Activated naive CD4-positive, alpha-beta T cell treated with anti-CD3 and anti-CD28 coated beads, Interleukin-2, amount 50 U/mL, for 16 hours (primary cell): ENCODE results near the gene H2BW1.
"Not testable (repeated sequence)": the region's sequence is repeated elsewhere in the genome, so short reads cannot be mapped to it uniquely, and the experiment has no call there.

Experiments used
- DNase-seq: peaks from one replicate; pipeline ENCODE4 v3.0.0-alpha.2; 2020

Gene H2BW1, protein sequence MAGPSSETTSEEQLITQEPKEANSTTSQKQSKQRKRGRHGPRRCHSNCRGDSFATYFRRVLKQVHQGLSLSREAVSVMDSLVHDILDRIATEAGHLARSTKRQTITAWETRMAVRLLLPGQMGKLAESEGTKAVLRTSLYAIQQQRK

DNA sequence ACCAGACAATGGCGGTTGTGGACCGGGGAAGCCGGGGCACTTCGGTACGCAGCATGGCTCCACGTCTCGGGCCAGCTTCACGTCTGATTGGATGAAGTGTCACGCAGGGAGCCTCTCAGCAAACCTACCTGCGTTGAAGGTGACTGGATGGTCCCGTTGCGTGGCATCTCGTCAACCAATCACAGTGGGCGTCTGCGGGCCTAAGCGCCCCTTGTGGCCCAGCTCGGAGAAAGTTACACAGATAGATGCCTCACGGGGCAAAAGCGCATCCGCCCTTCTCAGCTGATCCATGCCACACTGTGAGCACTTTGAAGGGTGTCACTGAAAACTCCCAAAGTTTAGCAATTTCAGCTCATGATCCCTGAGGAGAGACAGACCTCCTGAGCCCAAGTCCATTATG is at the start of gene H2BW1:
TSS of gene H2BW1 (minus strand) at position 103 of the 400 bp plus-strand sequence. CDS start 132 bp downstream, outside the sequence.
- no peak for DNase-seq

DNA sequence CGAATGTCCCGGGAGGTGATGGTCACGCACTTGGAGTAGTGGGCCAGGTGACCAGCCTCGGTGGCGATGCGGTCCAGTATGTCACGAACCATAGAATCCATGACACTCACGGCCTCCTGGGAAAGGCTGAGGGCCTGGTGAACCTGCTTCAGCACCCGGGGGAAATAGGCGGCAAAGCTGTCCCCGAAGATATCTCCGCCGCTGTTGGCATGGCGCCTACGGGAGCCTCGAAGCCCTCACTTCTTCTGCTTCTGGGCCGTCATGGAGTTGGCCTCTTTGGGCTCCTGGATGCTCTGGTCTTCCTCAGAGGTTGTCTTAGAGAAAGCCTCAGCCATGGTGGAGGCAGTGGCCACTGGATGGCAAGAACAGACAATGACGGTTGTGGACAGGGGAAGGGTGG is 49.1 kb upstream of the H2BW1 start:
- DNase-seq = not testable (repeated sequence)

DNA sequence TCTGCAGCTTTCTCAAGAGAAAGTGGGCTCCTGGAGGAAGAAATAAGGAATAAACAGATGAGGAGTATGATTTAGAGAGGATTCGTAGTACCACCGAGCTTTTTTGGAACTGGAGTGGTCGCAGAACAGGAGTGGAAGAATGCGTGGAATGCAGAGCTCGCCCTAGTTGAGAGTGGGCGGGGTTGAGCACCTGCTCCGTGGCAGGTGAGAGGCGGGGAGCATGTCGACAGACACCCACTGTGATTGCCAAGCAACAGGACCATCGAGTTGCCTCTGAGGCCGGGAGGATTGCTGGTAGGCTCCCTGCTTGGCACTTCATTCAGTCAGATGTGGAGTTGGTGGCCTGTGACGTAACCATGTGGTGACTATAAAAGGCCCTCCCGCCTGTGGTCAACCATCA is 41.4 kb upstream of the H2BW1 start:
- DNase-seq = not testable (repeated sequence)

DNA sequence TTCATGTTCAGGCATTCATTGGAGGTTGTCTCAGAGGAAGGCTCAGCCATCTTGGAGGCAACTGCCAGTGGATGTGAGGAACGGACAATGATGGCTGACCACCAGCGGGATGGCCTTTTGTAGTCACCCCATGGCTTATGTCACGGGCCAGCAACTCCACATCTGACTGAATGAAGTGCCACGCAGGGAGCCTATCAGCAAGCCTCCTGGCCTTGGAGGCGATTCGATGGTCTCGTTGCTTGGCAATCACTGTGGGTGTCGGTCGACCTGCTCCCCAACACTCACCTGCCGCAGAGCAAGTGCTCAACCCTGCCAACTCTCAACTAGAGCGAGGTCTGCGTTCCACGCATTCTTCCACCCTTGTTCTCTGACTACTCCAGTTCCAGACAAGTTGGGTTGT is 33.7 kb upstream of the H2BW1 start:
- no peak for DNase-seq

DNA sequence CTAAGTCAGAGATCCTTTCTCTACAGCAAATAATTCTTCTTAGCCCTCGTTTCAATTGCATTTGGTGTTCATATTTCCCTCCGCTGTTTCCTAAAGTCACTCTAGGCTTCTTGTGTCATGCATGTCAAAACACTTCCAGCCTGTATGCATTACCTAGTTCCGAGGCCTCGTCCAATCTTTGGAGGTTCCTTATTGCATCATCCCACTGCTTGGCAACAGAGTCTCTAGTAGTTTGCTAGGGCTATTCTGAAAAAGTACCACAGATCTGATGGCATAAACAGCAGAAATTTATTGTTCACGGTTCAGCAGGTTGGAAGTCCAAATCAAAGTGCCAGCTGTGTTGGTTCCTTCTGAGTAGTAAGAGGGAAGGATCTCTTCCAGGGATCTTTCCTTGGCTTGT is 32.1 kb upstream of the H2BW1 start:
- DNase-seq = no peak

DNA sequence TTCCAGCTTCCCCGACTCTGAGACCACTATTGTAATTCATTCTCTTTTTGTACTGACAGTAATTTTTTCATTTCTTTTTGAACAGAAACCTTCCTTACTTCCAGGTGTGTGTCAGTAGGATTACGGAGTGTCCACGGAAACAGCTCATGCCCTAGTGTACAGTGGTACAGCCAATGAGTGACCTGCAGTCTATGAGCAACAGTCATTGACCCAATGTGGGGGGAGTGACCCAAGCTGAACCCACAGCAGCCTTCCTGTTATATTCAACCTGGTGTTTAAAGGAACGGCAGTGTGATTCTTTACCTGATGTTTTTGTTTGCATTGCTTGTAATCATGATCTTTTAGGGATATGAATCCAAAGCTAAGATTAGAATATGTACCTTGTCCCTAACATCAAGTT is 27.5 kb upstream of the H2BW1 start:
- no peak for DNase-seq

DNA sequence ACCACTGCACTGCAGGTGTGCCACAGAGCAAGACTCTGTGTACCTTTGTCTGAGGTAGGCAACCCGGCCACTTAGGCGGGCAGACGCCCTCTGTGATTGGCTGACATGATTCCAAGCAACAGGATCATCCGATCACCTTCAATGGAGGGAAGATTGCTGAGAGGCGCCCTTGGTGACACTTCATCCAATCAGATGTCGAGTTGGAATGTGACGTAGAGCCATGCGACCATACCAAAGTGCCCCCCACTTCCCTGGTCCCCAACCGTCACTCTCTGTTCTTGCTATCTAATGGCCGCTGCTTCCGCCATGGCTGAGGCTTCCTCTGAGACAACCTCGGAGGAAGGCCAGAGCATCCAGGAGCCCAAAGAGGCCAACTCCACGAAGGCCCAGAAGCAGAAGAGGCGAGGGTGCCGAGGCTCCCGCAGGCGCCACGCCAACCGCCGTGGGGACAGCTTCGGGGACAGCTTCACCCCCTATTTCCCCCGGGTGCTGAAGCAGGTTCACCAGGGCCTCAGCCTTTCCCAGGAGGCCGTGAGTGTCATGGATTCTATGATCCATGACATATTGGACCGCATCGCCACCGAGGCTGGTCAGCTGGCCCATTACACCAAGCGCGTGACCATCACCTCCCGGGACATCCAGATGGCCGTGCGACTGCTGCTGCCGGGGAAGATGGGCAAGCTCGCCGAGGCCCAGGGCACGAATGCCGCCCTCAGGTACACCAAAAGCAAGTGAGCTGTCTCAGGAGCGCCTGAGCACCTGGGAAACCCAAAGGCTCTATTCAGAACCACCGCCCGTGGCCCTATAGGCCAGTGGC is 26.4 kb upstream of the H2BW1 start, which contains the start of gene H2BW2:
TSS of gene H2BW2 (plus strand) at position 268 of the 817 bp plus-strand sequence. CDS start at position 307, 39 bp downstream.
- DNase-seq = no peak

DNA sequence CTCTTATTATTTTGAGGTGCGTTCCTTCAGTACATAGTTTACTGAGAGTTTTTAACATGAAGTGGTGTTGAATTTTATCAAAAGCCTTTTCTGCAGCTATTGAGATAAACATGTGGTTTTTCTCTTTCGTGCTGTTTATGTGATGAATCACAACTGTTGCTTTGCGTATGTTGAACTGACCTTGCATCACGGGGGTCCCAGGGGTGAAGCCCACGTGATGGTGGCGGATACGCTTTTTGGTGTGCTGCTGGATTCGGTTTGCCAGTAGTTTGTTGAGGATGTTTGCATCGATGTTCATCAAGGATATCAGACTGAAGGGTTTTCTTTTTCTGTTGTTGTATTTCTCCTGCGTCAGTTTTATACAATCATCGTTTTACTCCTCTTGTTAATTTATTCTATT is 4.6 kb upstream of the H2BW1 start:
- no peak for DNase-seq

DNA sequence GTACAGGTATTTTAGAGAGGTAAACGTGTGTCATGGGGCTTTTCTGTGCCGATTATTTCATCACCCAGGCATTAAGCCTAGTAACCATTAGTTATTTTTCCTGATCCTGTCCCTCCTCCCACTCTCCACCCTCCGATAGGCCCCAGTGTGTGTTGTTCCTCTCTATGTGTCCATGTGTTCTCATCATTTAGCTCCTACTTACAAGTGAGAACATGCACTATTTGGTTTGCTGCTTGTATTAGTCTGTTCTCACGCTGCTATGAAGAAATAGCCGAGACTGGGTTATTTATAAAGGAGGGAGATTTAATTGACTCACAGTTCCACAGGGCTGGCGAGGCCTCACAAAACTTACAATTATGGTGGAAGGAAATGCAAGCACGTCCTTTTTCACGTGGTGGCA is 2.1 kb upstream of the H2BW1 start:
- DNase-seq = not testable (repeated sequence)

DNA sequence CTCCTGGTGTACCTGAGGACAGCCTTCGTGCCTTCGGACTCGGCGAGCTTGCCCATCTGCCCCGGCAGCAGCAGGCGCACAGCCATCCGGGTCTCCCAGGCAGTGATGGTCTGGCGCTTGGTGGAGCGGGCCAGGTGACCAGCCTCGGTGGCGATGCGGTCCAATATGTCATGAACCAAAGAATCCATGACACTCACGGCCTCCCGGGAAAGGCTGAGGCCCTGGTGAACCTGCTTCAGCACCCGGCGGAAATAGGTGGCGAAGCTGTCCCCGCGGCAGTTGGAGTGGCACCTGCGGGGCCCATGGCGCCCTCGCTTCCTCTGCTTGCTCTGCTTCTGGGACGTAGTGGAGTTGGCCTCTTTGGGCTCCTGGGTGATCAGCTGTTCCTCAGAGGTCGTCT is 350 bp downstream of the H2BW1 start:
- DNase-seq = no peak

DNA sequence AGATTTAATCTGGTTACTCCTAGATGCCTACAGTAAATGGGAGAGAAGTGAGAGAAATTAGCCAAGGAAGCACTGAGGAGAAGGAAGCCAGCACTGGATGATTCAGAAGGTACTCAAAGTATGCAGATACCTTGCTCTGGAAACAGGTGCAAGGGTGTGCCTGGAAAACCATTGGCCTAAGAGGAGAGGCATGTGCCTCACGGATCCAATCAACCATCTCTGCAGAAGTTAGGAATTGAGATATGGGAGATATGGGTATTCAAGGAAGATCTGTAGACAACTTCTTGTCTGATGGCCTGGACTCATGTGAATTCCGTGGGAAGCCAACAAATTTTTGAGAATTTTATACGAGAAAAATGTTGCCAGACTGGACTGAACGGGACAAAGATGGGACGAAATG is 4.7 kb downstream of the H2BW1 start:
- DNase-seq = no peak

DNA sequence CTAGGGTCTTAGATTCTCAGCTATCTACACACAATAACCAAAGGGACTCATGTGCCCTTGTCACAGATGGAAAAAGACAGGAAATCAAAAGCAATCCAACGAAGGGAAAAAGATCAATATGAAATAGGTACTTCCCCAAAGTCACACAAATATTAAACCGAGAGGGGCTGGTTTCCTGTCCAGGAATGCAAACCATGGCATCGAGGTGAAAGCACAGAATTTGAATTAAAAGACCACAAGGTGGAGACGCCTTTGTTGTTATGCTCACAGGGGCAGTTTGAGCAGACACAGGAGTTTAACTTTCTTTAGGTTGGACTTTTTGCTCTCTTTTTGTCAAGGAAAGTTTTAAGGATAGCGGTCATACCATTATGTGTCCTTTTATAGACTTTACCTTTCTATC is 14.3 kb downstream of the H2BW1 start:
- no peak for DNase-seq

DNA sequence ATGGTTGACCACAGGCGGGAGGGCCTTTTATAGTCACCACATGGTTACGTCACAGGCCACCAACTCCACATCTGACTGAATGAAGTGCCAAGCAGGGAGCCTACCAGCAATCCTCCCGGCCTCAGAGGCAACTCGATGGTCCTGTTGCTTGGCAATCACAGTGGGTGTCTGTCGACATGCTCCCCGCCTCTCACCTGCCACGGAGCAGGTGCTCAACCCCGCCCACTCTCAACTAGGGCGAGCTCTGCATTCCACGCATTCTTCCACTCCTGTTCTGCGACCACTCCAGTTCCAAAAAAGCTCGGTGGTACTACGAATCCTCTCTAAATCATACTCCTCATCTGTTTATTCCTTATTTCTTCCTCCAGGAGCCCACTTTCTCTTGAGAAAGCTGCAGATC is 30.0 kb downstream of the H2BW1 start:
- not testable (repeated sequence) for DNase-seq

DNA sequence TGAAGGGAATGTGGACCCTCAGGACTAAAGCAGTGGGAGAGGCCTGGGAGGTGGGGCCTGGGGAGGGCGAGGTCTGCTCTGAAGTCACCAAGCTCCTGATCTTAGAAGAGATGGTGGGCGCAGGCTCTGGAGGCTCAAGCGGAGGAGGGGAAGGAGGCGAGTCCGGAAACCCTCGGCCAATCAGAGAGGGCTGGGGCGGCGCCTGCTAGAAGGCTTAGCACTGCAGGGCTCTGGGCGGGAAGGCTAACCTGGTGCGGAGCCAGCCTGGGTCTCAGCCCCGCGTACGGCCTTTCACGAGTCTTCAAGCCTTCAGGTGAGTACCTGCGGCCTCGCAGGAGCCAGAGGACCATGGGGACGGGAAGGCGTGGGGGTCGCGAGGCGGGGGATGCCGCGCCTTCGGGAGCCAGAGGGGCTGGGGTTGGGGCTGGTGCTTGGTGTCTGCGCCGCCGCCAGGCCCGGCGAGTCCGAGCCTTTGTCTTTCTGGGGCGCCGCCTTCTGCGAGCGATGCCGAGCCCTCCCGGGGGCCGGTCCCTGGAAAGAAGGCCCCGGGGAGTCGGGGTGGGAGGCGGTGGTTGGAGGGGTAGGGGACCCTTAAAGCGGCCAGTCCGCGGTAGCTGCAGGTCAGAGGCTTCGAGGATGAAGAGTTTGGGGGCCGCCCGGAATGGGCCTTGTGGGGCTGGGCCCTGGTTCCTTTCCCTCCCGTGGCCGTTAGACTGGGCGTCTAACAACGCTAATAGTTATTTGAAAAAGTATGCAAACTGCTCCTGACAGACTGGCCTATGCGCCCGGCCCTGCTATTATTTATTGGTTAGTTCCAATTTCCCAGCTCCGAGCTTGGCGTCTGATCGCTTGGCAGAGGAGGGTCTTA is 50.9 kb downstream of the H2BW1 start, which contains the start of gene TMSB15B:
TSS of gene TMSB15B (plus strand) at position 217 of the 868 bp plus-strand sequence.
- not testable (repeated sequence) for DNase-seq
